Spleen (tissue), 11 donors: Measurements from ENCODE around the gene STK39. TPM values are rescaled to one million over a fixed set of nuclear protein-coding genes. Genes with fewer than 3 reads are reported as not detected.

Experiments
- DNase-seq: peaks from one replicate; pipeline ENCODE4 v3.0.0-alpha.2; 2020
- H3K27ac ChIP-seq, 8 donors: fragments of 200-600 bp; sonication (generic) in 7 of 8; 1 replicate in 4 of 8; 2 replicates in 4 of 8; pipeline versions ENCODE4 v1.5.0 to v1.8.0; 2016 to 2021; ENCODE audit warnings: inconsistent platforms in 4 of 8, mild to moderate bottlenecking in 4 of 8, moderate library complexity in 1 of 8
- H3K27me3 ChIP-seq, 7 donors: fragments of 200-600 bp; sonication (generic) in 6 of 7; replicated peaks in 1 of 7; 1 replicate in 4 of 7; 2 replicates in 3 of 7; pipeline versions ENCODE4 v1.5.0 to v1.8.0; 2016 to 2021; ENCODE audit warnings: inconsistent platforms in 3 of 7, mild to moderate bottlenecking in 1 of 7
- H3K36me3 ChIP-seq, 6 donors: fragments of 200-600 bp; sonication (generic) in 5 of 6; 1 replicate in 4 of 6; 2 replicates in 2 of 6; pipeline versions ENCODE4 v1.5.0 to v1.8.0; 2016 to 2021; ENCODE audit warnings: inconsistent platforms in 2 of 6
- H3K4me1 ChIP-seq, 6 donors: fragments of 200-600 bp; sonication (generic) in 5 of 6; 1 replicate in 3 of 6; 2 replicates in 3 of 6; pipeline versions ENCODE4 v1.5.0 to v1.8.0; 2016 to 2021; ENCODE audit warnings: inconsistent platforms in 3 of 6
- H3K4me3 ChIP-seq, 8 donors: fragments of 200-600 bp; sonication (generic) in 7 of 8; 1 replicate in 4 of 8; 2 replicates in 4 of 8; pipeline versions ENCODE4 v1.5.0 to v1.8.0; 2016 to 2021; ENCODE audit warnings: inconsistent platforms in 4 of 8, mild to moderate bottlenecking in 4 of 8, moderate library complexity in 2 of 8
- H3K9me3 ChIP-seq, 8 donors: fragments of 200-600 bp; sonication (generic) in 7 of 8; 1 replicate in 4 of 8; 2 replicates in 4 of 8; pipeline versions ENCODE4 v1.5.0 to v1.8.0; 2016 to 2021; ENCODE audit warnings: inconsistent platforms in 4 of 8
- CTCF ChIP-seq, 11 experiments: fragments of 200-600 bp in 7 of 11; fragments of 450-650 bp in 4 of 11; sonication (generic) in 4 of 11; IDR thresholded peaks in 8 of 11; conservative IDR thresholded peaks in 3 of 11; 1 replicate in 7 of 11; 2 replicates in 4 of 11; pipeline versions ENCODE4 v1.4.0 to v1.8.0; 2016 to 2021; ENCODE audit warnings: antibody characterized with exemption in 11 of 11, inconsistent platforms in 4 of 11, mild to moderate bottlenecking in 1 of 11
- POLR2A ChIP-seq, 3 donors: fragments of 450-650 bp; IDR thresholded peaks; one replicate each; pipeline ENCODE4 v1.5.1; 2017; ENCODE audit warnings: antibody characterized with exemption in 3 of 3, mild to moderate bottlenecking in 1 of 3
- POLR2AphosphoS5 ChIP-seq, 3 donors: sonication (generic); formaldehyde crosslinking; IDR thresholded peaks; one replicate each; pipeline ENCODE4 v1.5.1; 2017; ENCODE audit warnings: antibody characterized with exemption in 3 of 3
- WGBS, 5 donors: extraction: QIAGEN DNeasy Blood & Tissue Kit in 3 of 5; methylation state at CpG; one replicate each; pipeline versions ENCODE4 v1.1.5 to v1.1.7; 2013 to 2018; 5-methylcytosine and 5-hydroxymethylcytosine counted together
- intact Hi-C: fragments of 100-400 bp; cut with DNase I; formaldehyde crosslinking; loops from one replicate; pipeline ENCODE4 v1.15.0; 2023; ENCODE audit warnings: low total_unique reads
- polyA plus RNA-seq, 3 donors: library from polyadenylated mRNA; stranded (reverse); fragments of 200-250 nt; gene quantifications; one replicate each; pipeline ENCODE4 v1.2.1, GENCODE V29; 2013
- total RNA-seq, 7 donors: library from RNA; depleted of rRNA in 3 of 7; stranded (reverse); fragments of >200 nt in 3 of 7; fragmentation: NEBNext Ultra II Directional in 4 of 7; extraction: Animal tissue kit (Norgen Biotek cat#: 25700) in 4 of 7; gene quantifications; one replicate each; pipeline versions ENCODE4 v1.1.0 to v1.2.1, GENCODE V29; 2016 to 2021
- donor health status: healthy with polysubstance abuse.
- donor health status: DM: no; HTN: no; CAD: no; lungs with moderate emphysema.
- donor health status: DM: no; HTN: no; CAD: no.
- donor health status: Bipolar disorder and iron deficiency.
- donor health status: healthy.
- donor health status: DM: no; HTN: no; CAD: no.
- donor health status: DM: yes; HTN: yes; CAD: no.

Gene STK39
- total and polyA plus RNA-seq, 10 donors: 8.6 to 17.8 (median 11.0) TPM

- no peak overlapping the region for H3K27ac ChIP-seq
- TF ChIP-seq CTCF (IDR thresholded peaks at IDR 0.05 in 8 of 11, conservative IDR thresholded peaks at IDR 0.05 in 3 of 11): no peak
- TF ChIP-seq POLR2AphosphoS5 (IDR thresholded peaks at IDR 0.05): no peak
- no peak for TF ChIP-seq POLR2A (IDR thresholded peaks at IDR 0.05)
- no peaks in the 10 kb centered on the region for H3K4me1 ChIP-seq
- no peaks in the 10 kb centered on the region for H3K9me3 ChIP-seq
- no peak overlapping the region for H3K4me3 ChIP-seq
- peaks cover 0 to 10% (median 0%) of the 10 kb centered on the region in 7 donors for H3K27me3 ChIP-seq
- DNase-seq: no peak
- H3K36me3 ChIP-seq: no peaks in the 10 kb centered on the region
- intact Hi-C loops: no loop called here
- 72 to 93% (median 84%) methylated on average over 1 of the region's 1 CpG for WGBS, 5 donors
These were observed 303.5 kb downstream of the STK39 start for GRCh38 chr2:167943897-167944296.

- WGBS, 5 donors: 85 to 100% (median 93%) methylated on average over 1 of the region's 1 CpG
- TF ChIP-seq POLR2A (IDR thresholded peaks at IDR 0.05) (no peak), POLR2AphosphoS5 (IDR thresholded peaks at IDR 0.05) (no peak), CTCF (IDR thresholded peaks at IDR 0.05 in 8 of 11, conservative IDR thresholded peaks at IDR 0.05 in 3 of 11) (no peak)
- H3K4me3 ChIP-seq: no peak overlapping the region
- no peaks in the 10 kb centered on the region for H3K9me3 ChIP-seq
- no peak for DNase-seq
- intact Hi-C loops: no loop called here
- no peaks in the 10 kb centered on the region for H3K4me1 ChIP-seq
- peaks cover 0 to 10% (median 0%) of the 10 kb centered on the region in 7 donors for H3K27me3 ChIP-seq
- H3K36me3 ChIP-seq: no peaks in the 10 kb centered on the region
- H3K27ac ChIP-seq: no peak overlapping the region
These were observed 304.0 kb downstream of the STK39 start for GRCh38 chr2:167943368-167943767.

GRCh38 chr2:167942366-167943081, 304.9 kb downstream of the STK39 start:
- H3K4me3 ChIP-seq: no peak overlapping the region
- H3K4me1 ChIP-seq: no peaks in the 10 kb centered on the region
- intact Hi-C loops: no loop called here
- DNase-seq: no peak
- no peak overlapping the region for H3K27ac ChIP-seq
- WGBS, 5 donors: 60 to 78% (median 68%) methylated on average over 3 of the region's 3 CpGs
- peaks cover 0 to 10% (median 0%) of the 10 kb centered on the region in 7 donors for H3K27me3 ChIP-seq
- H3K9me3 ChIP-seq: no peaks in the 10 kb centered on the region
- TF ChIP-seq POLR2AphosphoS5 (IDR thresholded peaks at IDR 0.05) (no peak), CTCF (IDR thresholded peaks at IDR 0.05 in 8 of 11, conservative IDR thresholded peaks at IDR 0.05 in 3 of 11) (no peak), POLR2A (IDR thresholded peaks at IDR 0.05) (no peak)
- H3K36me3 ChIP-seq: no peaks in the 10 kb centered on the region

GRCh38 chr2:167941604-167942003, 305.8 kb downstream of the STK39 start:
- Histone ChIP-seq H3K27ac (no peak overlapping the region), H3K36me3 (no peaks in the 10 kb centered on the region), H3K4me1 (no peaks in the 10 kb centered on the region), H3K4me3 (no peak overlapping the region), H3K27me3 (peaks cover 0 to 10% (median 0%) of the 10 kb centered on the region in 7 donors), H3K9me3 (no peaks in the 10 kb centered on the region)
- intact Hi-C loops: no loop called here
- no peak for DNase-seq
- no peak for TF ChIP-seq CTCF (IDR thresholded peaks at IDR 0.05 in 8 of 11, conservative IDR thresholded peaks at IDR 0.05 in 3 of 11)
- no peak for TF ChIP-seq POLR2A (IDR thresholded peaks at IDR 0.05)
- no peak for TF ChIP-seq POLR2AphosphoS5 (IDR thresholded peaks at IDR 0.05)
- 90 to 95% (median 93%) methylated on average over 9 of the region's 9 CpGs for WGBS, 5 donors
